PC-9 (cell line): ENCODE data around the gene CCDC85A. TPM values are rescaled to one million over a fixed set of nuclear protein-coding genes. Genes with fewer than 3 reads are reported as not detected.

ENCODE experiments used
- BruUV-seq: library from RNA; stranded (reverse); fragments of 400-500 nt; replicated peaks from 2 replicates; lab custom pipeline; 2021; lab: Mats Ljungman, UMichigan
- CTCF ChIA-PET: fragments of 300-600 bp; sonication (Branson Sonifier 250); formaldehyde crosslinking; loops from one replicate; lab custom pipeline; 2022; ENCODE audit warnings: antibody characterized with exemption; lab: Charles Lee
- POLR2A ChIA-PET: fragments of 300-600 bp; sonication (Branson Sonifier 250); formaldehyde crosslinking; loops from one replicate; lab custom pipeline; 2022; ENCODE audit warnings: antibody characterized with exemption; ENCODE audit not compliant: unreplicated experiment; lab: Charles Lee
- DNase-seq, 2 experiments: peaks; one replicate each; pipeline versions ENCODE4 v3.0.0 to v3.0.0-alpha.2; 2015 to 2022; ENCODE audit warnings: mixed read lengths in 1 of 2
- H2AFZ ChIP-seq: fragments of 200-600 bp; sonication (generic); 2 replicates; pipeline ENCODE4 v1.8.1; 2017; ENCODE audit warnings: antibody characterized with exemption
- H3F3A ChIP-seq: fragments of 200-600 bp; sonication (generic); 2 replicates; pipeline ENCODE4 v1.8.1; 2017; ENCODE audit warnings: antibody characterized with exemption, mild to moderate bottlenecking, low read depth; ENCODE audit not compliant: insufficient read depth
- H3K27ac ChIP-seq: fragments of 200-600 bp; sonication (generic); 2 replicates; pipeline ENCODE4 v1.6.1; 2016; ENCODE audit warnings: mixed run types
- H3K27me3 ChIP-seq: fragments of 200-600 bp; sonication (generic); 2 replicates; pipeline ENCODE4 v1.6.1; 2016; ENCODE audit warnings: low read depth, mixed run types; ENCODE audit not compliant: insufficient read depth
- H3K36me3 ChIP-seq: fragments of 200-600 bp; sonication (generic); 2 replicates; pipeline ENCODE4 v1.6.1; 2016; ENCODE audit warnings: low read depth, mixed run types
- H3K4me1 ChIP-seq: fragments of 200-600 bp; sonication (generic); replicated peaks from 2 replicates; pipeline ENCODE4 v1.6.1; 2016; ENCODE audit warnings: mixed run types; ENCODE audit not compliant: insufficient read depth
- H3K4me2 ChIP-seq: fragments of 200-600 bp; sonication (generic); 2 replicates; pipeline ENCODE4 v1.6.1; 2017; ENCODE audit warnings: mixed run types
- H3K4me3 ChIP-seq: fragments of 200-600 bp; sonication (generic); 2 replicates; pipeline ENCODE4 v1.6.1; 2016; ENCODE audit warnings: mixed run types
- H3K79me2 ChIP-seq: fragments of 200-600 bp; sonication (generic); 2 replicates; pipeline ENCODE4 v1.6.1; 2017; ENCODE audit warnings: low read depth, mixed run types
- H3K9me2 ChIP-seq: fragments of 200-600 bp; sonication (generic); 2 replicates; pipeline ENCODE4 v1.8.1; 2017; ENCODE audit warnings: mild to moderate bottlenecking; ENCODE audit not compliant: insufficient read depth
- H3K9me3 ChIP-seq: fragments of 200-600 bp; sonication (generic); 2 replicates; pipeline ENCODE4 v1.8.1; 2016; ENCODE audit warnings: low read depth; ENCODE audit not compliant: insufficient read depth
- H4K20me1 ChIP-seq: fragments of 200-600 bp; sonication (generic); 2 replicates; pipeline ENCODE4 v1.8.1; 2017; ENCODE audit not compliant: insufficient read depth
- EZH2 ChIP-seq: fragments of 200-600 bp; sonication (generic); IDR thresholded peaks from 2 replicates; pipeline ENCODE4 v1.8.0; 2017; ENCODE audit warnings: antibody characterized with exemption, low read depth
- intact Hi-C: fragments of 100-400 bp; cut with micrococcal nuclease; formaldehyde crosslinking; loops from one replicate; pipeline ENCODE4 v1.10.0; 2022; ENCODE audit not compliant: unreplicated experiment
- total RNA-seq: library from RNA; stranded (reverse); gene quantifications from 2 replicates; pipeline ENCODE4 v1.2.3, GENCODE V29; 2021
- TF ChIP-seq, protein P1 (sequence below): fragments of 200-600 bp; sonication (generic); conservative IDR thresholded peaks from 2 replicates; pipeline ENCODE4 v1.6.1; 2017; ENCODE audit warnings: mixed run types, antibody characterized with exemption, mild to moderate bottlenecking, moderate library complexity

Gene CCDC85A
- total RNA-seq, 1 experiment from 2014 or later, result not detected

DNA sequence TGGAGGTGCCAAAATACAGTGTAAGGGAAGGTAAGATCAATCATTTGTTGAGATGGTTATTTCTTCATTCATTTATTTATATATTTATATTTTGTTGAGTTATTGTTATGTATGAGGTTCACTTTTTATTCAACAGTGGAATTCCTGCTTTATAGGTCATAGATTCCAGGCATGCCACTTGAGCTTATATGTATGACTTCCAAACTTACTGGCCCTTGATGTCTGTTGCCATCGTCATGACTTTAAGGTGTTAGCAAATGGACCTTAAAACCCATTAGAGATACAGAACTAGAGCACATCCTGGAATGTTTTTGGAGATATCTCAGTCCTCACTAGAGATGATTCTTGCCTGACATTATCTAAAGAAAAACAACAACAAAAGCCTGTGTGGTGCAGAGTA lies 25.9 kb downstream of the CCDC85A start:
- Histone ChIP-seq H3K4me2 (no peak overlapping the region), H3K27me3 (no peaks in the 10 kb centered on the region), H3F3A (no peaks in the 10 kb centered on the region), H3K9me3 (no peaks in the 10 kb centered on the region), H3K4me1 (no peaks in the 10 kb centered on the region), H3K9me2 (no peaks in the 10 kb centered on the region), H3K79me2 (no peaks in the 10 kb centered on the region), H2AFZ (no peak overlapping the region), H4K20me1 (no peaks in the 10 kb centered on the region), H3K36me3 (no peaks in the 10 kb centered on the region), H3K4me3 (no peak overlapping the region), H3K27ac (no peak overlapping the region)
- BruUV-seq, result no TSS peak
- TF ChIP-seq EZH2, result no peak
- TF ChIP-seq, protein P1, sequence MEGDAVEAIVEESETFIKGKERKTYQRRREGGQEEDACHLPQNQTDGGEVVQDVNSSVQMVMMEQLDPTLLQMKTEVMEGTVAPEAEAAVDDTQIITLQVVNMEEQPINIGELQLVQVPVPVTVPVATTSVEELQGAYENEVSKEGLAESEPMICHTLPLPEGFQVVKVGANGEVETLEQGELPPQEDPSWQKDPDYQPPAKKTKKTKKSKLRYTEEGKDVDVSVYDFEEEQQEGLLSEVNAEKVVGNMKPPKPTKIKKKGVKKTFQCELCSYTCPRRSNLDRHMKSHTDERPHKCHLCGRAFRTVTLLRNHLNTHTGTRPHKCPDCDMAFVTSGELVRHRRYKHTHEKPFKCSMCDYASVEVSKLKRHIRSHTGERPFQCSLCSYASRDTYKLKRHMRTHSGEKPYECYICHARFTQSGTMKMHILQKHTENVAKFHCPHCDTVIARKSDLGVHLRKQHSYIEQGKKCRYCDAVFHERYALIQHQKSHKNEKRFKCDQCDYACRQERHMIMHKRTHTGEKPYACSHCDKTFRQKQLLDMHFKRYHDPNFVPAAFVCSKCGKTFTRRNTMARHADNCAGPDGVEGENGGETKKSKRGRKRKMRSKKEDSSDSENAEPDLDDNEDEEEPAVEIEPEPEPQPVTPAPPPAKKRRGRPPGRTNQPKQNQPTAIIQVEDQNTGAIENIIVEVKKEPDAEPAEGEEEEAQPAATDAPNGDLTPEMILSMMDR, result no peak
- no peak for DNase-seq
- POLR2A ChIA-PET, result no interaction called here
- intact Hi-C loops, result no loop called here
- CTCF ChIA-PET, result no interaction called here

DNA sequence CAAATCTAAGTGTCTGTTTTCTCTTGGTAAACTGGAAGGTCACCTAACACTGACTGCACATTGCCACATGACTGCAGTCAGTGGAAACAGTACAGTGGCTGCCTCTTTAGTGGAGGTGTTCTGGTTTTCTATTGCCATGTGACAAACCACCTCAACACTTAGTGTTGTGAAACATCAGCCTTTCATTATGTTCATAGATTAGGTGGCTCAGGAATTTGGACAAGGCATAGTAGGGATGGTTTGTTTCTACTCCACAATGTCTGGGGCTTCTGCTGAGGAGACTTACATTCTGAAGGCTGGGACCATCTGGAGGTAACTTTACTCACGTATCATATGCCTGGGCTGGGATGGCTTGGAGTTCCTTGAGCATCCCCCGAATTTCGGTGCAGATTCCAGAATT lies 26.5 kb downstream of the CCDC85A start:
- Histone ChIP-seq H3K9me2 (no peaks in the 10 kb centered on the region), H3K9me3 (no peaks in the 10 kb centered on the region), H3K27me3 (0 out of 2 replicates have a peak, but pooled peaks cover 3% of the 10 kb centered on the region), H3K4me1 (no peaks in the 10 kb centered on the region), H3K4me3 (no peak overlapping the region), H3K27ac (no peak overlapping the region), H3K36me3 (no peaks in the 10 kb centered on the region), H4K20me1 (no peaks in the 10 kb centered on the region), H3F3A (no peaks in the 10 kb centered on the region), H3K79me2 (no peaks in the 10 kb centered on the region), H3K4me2 (no peak overlapping the region), H2AFZ (no peak overlapping the region)
- CTCF ChIA-PET, result no interaction called here
- no peak for DNase-seq
- no TSS peak for BruUV-seq
- intact Hi-C loops, result no loop called here
- TF ChIP-seq, protein P1, result no peak
- no peak for TF ChIP-seq EZH2
- POLR2A ChIA-PET, result no interaction called here

DNA sequence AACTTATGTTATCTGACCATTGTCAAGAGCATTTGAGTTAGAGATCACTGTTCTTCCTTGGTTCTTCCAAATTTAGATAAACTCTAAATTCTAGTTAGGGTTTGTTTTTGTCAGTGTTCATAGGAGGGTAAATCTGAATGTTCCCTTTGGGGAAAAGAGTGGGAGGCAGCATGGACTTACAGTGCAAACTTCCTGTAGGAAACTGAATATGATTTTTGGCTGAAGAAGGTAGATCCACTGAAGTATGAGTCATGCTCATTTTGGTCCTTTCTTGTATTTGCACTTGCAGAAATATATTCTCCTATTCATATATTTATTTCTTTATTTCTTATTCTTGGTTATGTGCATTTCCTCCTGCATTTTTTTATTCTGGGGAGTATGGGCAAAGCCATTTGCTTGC lies 27.3 kb downstream of the CCDC85A start:
- POLR2A ChIA-PET, result no interaction called here
- intact Hi-C loops, result no loop called here
- BruUV-seq, result no TSS peak

More for the DNA sequence above, 27.3 kb downstream of the CCDC85A start:
- no peaks in the 10 kb centered on the region for H3K79me2 ChIP-seq
- CTCF ChIA-PET, result no interaction called here
- no peak for DNase-seq
- no peak overlapping the region for H3K27ac ChIP-seq
- H4K20me1 ChIP-seq, result no peaks in the 10 kb centered on the region
- no peaks in the 10 kb centered on the region for H3K36me3 ChIP-seq
- H3K9me2 ChIP-seq, result no peaks in the 10 kb centered on the region
- H3K27me3 ChIP-seq, result 0 out of 2 replicates have a peak, but pooled peaks cover 3% of the 10 kb centered on the region
- H3K4me1 ChIP-seq, result no peaks in the 10 kb centered on the region
- H3K4me3 ChIP-seq, result no peak overlapping the region
- H2AFZ ChIP-seq, result no peak overlapping the region
- H3K4me2 ChIP-seq, result no peak overlapping the region
- H3F3A ChIP-seq, result no peaks in the 10 kb centered on the region
- no peaks in the 10 kb centered on the region for H3K9me3 ChIP-seq
- TF ChIP-seq, protein P1, result no peak
- no peak for TF ChIP-seq EZH2
